Activated CD8-positive, alpha-beta memory T cell treated with anti-CD3 and anti-CD28 coated beads, Interleukin-2, amount 50 U/mL, for 48 hours (primary cell): ENCODE results near the gene SULT1E1.
"Not testable (repeated sequence)": the region's sequence is repeated elsewhere in the genome, so short reads cannot be mapped to it uniquely, and the experiment has no call there.

Source experiments
- DNase-seq: peaks from one replicate; pipeline ENCODE4 v3.0.0-alpha.2; 2020

SULT1E1 gene

DNA sequence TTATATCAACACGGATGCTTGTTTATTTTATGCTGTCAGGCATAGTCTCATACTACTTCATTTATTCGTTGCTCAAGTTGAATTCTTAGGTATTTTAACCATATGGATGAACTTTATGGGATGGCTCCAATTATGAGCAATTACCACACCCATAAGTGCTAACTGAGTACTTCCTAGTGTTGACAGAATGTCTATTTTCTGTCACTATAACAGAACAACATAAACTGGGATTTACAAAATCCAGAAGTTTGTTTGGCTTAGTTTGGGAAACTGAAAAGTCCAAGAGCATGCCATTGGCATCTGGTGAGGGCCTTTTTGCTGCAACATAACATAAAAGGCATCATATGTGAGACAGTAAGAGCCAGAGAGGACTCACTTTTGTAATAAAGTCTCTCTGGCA is 21.0 kb downstream of the SULT1E1 start:
- no peak for DNase-seq

DNA sequence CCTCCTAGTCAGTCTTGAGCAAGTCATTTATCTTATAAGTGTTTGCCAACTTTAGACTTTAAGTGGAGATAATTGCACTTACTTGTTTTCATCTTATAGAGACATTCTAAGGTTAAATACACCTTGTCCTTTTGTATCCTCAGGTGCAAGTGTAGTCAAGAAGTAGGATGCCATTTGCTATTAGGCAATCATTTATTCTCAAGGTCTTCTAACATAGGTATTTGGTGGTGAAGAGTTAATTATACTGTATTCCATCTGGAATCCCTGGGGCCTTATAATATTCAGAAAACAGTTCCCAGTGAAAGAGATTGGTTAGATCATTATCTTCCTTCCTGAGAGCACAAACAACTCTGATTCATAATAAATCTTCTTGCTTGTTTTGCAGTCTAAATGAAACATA is 23.7 kb downstream of the SULT1E1 start:
- DNase-seq: no peak

DNA sequence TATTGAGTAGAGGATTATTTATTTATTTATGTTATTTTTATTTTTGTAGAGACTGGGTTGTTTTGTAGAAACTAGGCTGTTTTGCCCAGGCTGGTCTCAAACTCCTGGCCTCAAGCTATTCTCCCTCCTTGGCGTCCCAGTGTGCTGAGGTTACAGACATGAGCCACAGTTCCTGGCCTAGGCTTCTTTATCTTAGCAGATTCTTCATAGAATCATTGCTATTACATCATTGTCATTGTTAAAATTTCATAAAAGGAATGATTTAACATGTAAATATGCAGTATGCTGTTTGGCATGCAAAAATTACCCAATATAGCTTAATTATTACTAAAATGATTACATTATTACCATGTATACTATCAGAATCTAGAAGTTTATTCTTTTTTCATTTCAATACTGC is 24.2 kb downstream of the SULT1E1 start:
- no peak for DNase-seq

DNA sequence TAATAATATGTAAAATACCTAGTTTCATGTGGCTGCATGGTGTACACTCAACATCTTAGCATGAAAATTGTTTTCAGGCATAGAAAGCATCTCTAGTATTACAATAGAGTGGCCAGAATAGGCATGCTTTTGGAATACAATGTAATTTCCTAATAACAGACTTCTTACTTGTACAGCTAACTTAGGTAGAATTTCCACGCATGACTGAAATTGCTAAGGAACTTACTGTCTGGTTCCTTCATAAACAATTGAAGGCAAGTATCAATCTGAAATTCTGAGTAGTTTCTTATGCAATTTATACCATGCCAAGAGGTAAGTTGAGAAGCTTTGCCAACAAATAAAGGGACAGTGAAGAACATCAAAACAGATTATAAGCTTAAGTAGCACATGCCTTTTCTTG is 26.7 kb downstream of the SULT1E1 start:
- no peak for DNase-seq

DNA sequence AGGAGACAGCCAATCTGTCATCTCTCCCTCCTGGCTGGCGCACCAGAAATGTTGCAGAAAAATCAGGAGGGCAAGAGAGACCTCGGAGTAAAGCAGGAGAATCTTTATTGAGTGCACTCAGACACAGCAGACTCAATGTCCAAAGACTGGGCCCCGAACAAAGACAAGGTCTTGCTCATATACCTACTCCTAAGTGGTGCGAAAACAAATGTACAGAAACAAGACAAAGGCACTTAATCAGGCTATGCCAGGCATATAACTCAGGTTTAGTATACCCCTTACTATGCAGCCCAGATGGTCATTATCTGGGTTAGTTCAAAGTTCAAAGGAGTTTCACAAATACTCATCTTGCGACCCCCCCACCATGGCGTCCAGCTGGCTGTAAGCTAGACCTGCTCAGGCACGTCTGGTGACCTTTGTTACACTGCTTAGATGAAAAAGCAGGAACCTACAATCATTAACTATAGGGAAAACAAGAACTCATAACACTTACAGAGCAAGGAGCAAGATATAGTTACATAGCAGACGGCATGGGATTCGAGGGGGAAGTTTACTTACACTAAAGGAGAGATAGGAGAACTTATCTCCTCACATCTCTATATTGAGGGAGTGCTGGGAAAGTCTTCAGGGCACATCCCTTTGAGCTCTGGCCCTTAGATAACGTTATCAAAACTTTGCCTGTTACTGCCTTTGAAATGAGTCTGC is 27.5 kb downstream of the SULT1E1 start:
- DNase-seq: no peak

DNA sequence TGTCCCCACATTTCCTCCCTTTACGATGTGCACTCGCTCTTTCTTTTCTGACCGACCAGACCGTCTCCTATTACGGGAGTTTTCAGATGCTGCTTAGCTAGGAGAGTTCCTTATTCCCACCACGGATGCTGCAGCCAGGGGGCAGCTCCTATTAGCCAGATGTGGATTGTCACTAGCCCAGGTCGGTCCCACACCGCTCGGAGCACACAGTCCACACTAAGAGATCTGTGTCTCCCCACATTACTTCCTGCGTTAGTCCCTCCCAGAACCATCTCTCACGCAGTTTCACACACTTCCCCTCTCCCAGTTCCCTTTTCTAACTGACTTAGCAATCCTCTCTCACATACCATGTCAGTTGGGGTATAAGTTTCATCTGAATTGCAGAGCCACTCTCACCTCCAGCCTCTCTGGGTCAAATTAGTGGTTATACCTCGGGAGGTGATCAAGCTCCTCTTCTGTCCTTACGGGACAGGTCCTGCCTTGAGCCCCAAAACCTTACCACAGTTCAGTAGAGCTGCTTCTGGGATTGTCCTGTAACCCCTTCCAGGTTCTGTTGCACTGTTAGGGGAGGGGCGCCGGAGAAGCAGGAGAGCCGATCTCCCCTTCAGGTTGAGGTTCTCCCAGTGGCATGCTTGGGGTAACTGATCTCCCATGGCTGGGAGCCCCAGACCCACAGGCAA is 28.2 kb downstream of the SULT1E1 start:
- no peak for DNase-seq

DNA sequence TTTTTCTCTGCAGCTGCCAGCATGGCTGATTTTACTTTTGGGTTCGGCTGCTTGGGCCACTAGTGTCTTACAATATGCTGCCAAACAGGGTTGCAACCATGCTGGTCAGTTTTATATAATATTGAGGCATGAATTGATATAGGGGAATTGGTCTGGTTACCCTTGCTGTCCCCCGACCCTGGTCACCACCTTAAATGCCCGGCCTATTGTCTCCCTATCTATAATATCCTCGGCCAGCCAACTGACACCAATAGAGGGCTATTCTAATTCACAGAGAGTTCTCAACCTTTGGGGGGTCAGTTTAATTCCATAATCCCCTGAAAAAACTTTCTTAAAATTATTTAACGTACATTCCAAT is 28.7 kb downstream of the SULT1E1 start:
- DNase-seq: no peak

DNA sequence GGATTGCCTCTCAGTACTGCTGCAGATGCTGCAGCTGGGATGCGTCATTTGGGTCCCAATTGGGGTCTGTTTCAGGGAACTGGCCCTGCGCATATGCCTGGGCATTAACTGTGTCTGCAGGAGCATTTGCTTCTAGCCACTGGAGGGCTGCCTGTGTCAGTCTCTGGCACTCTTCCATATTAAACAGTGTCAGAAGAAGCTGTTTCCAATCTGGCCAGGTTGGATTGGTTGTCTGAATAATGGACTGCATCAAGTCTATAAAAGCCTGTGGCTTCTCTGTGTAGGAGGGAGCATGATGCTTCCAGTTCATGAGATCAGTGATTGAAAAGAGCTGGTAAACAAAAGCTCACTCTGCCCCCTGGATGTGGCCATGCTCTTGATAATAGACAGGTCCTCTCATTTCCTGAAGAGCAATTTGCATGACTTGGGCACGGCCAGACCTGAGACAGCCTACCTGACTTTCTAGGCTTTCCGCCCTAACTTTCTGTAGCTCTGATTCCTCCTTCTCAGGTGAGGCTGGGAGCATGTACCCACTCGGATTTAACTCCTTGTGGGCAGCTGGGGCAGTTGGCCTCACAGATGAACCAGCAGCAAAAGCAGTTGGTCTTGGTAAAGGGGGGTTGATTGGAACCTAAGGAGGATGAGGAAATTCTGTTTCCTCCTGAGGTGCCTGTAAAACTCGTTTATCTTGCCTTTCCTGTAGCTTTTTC is 29.2 kb downstream of the SULT1E1 start:
- no peak for DNase-seq

DNA sequence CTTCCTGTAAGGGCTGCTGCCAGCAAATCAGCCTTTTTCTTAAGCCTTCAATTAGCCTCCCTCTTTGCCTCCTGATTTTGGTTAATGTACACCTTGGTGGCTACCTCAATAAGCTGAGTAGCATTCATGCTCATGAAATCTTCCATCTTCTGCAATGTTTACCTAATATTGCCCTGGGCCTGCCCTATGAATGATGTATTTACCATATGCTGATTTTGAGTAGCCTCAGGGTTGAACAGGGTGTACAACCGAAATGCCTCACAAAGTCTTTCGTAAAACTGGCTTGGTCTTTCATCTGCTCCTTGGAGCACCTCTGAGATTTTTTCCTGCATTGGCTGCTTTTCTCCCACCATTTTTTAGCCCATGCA is 29.8 kb downstream of the SULT1E1 start:
- DNase-seq: no peak

DNA sequence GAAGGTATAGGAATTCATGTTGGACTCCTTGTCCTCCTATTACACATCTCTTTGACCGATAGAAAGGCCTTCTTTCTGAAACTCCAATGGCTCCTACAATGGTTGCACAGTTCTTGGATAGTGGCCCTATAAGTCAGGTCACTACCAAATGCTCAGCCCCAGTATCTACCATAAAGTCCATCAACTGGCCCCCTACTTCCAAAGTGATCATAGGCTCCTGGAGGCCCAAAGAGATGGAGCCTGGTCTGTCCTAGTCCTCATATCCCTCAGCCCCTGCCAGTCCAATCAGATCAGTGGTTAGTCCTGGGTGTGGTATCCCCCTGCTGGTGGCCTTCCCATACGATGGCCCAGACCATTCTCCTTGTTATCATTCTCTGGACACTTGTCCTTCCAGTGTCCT is 30.3 kb downstream of the SULT1E1 start:
- DNase-seq: no peak

DNA sequence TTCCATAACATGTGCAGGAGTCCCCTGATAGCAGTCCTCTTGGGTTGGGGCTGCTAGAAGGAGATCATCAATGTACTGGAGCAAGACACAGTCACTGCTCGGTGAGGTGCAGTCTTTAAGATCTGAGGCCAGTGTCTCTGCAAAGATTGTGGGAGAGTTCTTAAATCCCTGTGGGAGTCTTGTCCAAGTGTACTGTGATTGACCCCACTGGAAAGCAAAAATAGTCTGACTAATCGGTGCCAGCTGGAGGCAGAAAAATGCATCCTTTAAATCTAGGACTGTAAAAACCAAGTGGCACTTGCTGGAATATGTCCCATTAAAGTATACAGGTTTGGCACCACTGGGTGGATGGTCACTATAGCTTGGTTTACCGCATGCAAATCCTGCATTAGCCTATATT is 31.1 kb downstream of the SULT1E1 start:
- no peak for DNase-seq

DNA sequence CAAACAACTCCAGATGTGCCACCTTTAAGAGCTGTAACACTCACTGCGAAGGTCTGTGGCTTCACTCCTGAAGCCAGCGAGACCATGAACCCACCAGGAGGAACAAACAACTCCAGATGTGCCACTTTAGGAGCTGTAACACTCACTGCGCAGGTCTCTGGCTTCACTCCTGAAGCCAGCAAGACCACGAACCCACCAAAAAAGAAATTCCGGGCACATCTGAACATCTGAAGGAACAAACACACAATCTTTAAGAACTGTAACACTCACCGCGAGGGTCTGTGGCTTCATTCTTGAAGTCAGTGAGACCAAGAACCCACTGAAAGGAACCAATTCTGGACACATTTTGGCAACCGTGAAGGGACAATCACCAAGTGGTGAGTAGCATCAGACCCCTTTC is 34.9 kb downstream of the SULT1E1 start:
- not testable (repeated sequence) for DNase-seq

DNA sequence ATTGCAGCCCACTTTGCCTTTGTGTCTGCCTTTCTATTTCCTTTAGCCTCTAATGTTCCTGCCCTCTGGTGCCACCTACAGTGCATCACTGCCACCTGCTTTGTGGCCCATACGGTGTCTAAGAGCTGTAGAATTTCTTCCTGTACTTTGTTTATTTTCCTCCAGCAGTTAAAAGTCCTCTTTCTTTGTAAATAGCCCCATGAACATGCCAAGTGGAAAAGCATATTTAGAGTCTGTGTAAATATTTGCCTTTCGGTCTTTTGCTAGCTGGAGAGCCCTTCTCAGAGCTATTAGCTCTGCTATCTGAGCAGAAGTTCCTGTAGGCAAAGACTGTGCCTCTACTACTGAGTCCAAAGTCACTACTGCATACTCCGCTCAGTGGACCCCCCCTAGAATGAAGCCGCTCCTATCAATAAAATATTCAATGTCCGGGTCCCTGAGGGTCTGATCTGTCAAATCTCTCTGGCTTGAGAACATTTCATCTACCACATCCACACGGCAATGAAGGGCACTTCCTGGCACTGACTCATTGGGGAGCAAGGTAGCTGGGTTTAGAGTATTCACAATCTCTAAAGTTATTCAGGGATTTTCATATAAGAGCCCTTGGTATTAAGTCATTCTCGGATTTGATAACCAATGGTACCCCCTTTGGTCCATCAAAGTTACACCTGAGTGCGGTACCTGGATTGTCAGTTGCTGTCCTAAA is 36.3 kb downstream of the SULT1E1 start:
- DNase-seq: no peak

DNA sequence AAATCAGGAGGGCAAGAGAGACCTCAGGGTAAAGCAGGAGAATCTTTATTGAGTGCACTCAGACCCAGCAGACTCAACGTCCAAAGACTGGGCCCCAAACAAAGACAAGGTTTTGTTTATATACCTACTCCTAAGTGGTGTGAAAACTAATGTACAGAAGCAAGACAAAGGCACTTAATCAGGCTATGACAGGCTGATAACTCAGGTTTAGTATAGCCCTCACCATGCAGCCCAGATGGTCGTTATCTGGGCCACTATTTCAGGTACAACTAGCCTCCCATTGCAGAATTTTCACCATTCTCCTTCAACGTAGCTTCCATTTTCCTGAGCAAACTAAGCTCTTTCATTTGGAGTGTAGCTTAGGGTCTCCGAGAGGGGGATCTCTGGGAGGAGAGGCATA is 36.9 kb downstream of the SULT1E1 start:
- DNase-seq: no peak

DNA sequence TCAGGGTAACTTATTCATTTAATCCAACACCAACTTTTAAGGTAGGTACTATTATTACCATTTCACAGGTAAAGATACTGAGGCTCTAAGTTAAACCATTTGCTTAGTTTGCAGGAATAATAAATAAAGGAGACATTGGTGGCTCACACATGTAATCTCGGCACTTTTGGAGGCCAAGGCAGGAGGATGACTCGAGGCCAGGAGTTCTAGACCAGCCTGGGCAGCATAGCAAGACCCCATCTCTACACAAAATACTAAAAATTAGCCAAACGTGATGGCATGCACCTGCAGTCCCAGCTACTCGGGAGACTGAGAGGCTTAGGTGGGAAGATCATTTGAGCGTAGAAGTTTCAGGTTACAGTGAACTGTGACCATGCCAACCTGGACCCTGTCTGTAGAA is 37.7 kb downstream of the SULT1E1 start:
- no peak for DNase-seq

DNA sequence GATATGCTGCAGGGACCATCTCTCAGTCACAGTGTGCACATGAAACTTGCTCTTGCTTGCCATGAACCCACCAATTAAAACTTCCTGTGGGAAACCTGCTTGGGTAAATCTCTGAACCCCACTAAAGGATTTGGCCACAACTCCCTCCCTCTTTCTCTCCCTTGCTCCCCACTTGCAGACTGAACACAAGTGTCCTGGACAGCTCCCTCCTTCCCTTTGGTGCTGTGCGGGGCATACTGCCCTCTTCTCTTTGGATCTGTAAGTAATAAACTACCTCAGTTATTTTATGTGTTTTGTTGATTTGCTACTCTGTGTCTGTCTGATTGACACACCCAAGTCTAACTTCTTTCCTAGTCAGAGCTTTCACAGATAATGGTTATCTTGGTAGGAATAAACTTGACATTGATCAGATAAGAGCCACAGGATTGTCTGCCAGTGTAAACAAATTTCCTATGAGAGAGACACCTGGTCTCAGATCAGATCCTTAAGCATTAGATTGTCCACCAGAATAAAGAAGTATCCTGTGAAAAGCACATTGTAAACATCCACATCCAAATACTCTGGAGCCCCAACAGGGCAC is 41.8 kb downstream of the SULT1E1 start:
- DNase-seq: no peak

DNA sequence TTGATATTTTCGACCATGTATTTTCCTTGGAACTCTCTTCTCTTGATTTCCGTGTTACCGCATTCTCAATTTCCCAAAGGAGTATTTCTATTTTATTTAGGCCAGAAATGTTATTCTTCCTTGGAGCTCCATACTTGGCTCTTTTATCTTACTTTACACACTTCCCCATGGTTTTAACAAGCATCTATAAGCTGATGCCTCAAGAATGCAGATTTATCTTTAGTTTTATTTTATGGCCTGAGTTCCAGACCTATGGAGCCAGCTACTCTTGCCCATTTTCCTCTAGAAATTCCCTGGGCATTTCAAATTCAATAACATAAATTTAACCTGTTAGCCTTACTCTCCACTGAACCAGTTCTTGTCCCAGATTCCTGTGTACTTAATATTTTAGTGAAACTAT is 43.7 kb downstream of the SULT1E1 start:
- DNase-seq: no peak

DNA sequence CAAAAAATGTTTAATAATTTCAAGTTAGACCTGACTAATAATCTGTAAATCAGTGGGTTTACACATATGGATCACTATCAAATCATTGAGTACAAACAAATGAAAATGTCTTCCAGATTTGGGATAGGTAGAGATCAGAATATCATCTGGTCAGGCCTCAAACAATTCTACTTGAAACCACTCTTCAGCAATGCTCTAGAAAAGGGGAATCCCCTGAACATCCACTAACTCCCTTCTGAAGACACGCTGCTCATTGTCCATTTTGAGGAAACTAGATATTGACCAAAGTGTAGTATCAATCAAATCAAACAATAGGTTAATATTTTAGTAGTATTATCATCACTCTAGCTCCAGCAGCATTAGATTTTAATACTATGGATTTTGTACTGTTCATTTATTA is 46.3 kb downstream of the SULT1E1 start:
- no peak for DNase-seq

DNA sequence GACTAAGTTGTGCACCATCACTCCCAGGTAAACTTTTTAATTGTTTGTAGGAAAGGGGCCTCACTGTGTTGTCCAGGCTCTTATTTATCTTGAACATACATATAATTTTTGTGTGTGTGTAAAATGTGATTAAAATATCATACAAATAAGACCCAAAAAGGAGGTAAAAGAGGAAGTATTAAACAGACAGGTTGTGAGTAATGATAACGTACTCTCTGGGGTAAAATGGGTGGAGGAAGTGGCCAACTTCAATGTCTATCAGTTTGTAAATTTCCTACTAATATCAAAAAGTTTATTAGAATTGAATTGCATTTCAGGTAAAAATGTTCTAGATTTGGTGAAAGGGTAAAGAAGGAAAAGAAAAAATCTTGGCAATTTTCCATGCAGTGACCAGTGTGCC is 48.8 kb downstream of the SULT1E1 start:
- no peak for DNase-seq

DNA sequence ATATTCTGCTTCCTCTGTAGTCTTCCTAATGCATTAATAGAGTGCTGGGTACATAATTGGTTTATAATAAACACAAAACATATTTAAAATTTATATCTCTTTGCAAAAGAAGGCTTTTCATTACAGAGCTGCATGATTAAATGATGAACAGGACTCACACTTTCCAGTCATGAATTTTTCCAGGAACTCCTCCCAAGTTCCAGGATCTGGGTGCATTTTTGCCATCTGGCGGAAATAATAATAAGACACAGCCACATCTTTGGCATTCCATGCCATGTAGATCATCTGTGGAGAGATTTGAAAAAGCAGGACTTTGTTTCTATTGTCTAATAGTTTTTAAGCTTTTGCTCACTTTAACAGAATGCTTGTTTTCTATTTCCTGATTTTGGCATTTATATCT is 59.3 kb downstream of the SULT1E1 start:
- no peak for DNase-seq

DNA sequence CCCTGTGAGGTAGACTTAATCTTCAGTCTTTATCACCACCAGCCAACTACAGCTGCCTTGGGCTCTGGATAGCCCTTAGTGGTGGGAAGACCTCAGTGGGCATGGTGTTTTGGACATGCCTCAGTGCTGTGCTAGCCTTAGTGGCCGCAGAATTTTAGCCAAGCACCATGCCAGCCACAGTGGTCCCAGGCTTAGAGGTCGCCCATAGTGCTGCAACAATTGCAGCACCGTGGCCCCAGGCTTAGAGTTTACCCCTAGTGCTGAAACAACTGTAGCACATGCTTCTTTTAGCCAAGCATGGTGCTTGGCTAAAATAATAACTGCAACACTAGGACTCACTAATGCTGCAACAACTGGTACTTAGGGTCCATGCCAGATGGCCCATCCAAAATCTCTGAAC is 60.6 kb downstream of the SULT1E1 start:
- DNase-seq: no peak

DNA sequence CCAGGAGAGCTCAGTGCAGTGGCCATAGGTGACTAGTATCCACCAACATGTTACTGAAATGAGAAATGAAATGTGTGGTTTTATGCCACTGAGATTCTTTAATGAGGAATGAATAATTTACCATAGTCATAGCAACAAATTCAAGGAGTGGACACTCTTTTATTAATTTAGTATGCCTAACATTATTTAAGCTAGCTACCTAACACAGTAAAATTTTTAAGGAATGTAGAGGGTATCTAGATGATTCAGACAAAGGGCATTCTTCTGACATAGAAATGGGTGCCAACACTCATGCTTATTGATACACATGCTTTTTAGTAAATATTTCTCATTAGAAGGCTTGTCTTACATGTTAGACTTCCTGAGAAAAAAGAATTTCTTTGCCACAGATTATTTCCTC is 66.2 kb downstream of the SULT1E1 start:
- no peak for DNase-seq
